Prostate gland (tissue), 2 donors: ENCODE results near the gene MTHFR.

Experiments
- CTCF ChIP-seq, 4 experiments: fragments of 200-600 bp in 2 of 4; fragments of 450-650 bp in 2 of 4; sonication (generic) in 2 of 4; IDR thresholded peaks; 1 replicate in 3 of 4; 2 replicates in 1 of 4; pipeline ENCODE4 v1.5.1; 2016 to 2019; ENCODE audit warnings: antibody characterized with exemption in 4 of 4, mild to moderate bottlenecking in 2 of 4, moderate library complexity in 2 of 4
- POLR2A ChIP-seq: fragments of 450-650 bp; IDR thresholded peaks from one replicate; pipeline ENCODE4 v1.6.1; 2016; ENCODE audit warnings: antibody characterized with exemption, mild to moderate bottlenecking
- POLR2AphosphoS5 ChIP-seq: sonication (generic); formaldehyde crosslinking; IDR thresholded peaks from one replicate; pipeline ENCODE4 v1.6.1; 2017; ENCODE audit warnings: antibody characterized with exemption

GRCh38 chr1:11833497-11833896 lies 27.7 kb upstream of the MTHFR start:
- no peak for TF ChIP-seq CTCF (IDR thresholded peaks at IDR 0.05)
- TF ChIP-seq POLR2A: no peak
- no peak for TF ChIP-seq POLR2AphosphoS5
